ENCODE results near the gene TANGO6.
"Not testable (repeated sequence)": the region's sequence is repeated elsewhere in the genome, so short reads cannot be mapped to it uniquely, and the experiment has no call there.

Gene TANGO6

GRCh38 chr16:68843482-68844210, at the start of gene TANGO6:
TANGO6 (plus strand) TSS chr16:68843531; CDS start chr16:68843618, 87 bp downstream.
- DNase-seq = peak; percentile 90

GRCh38 chr16:68798398-68798797, 44.9 kb upstream of the TANGO6 start:
- no peak for DNase-seq

DNA sequence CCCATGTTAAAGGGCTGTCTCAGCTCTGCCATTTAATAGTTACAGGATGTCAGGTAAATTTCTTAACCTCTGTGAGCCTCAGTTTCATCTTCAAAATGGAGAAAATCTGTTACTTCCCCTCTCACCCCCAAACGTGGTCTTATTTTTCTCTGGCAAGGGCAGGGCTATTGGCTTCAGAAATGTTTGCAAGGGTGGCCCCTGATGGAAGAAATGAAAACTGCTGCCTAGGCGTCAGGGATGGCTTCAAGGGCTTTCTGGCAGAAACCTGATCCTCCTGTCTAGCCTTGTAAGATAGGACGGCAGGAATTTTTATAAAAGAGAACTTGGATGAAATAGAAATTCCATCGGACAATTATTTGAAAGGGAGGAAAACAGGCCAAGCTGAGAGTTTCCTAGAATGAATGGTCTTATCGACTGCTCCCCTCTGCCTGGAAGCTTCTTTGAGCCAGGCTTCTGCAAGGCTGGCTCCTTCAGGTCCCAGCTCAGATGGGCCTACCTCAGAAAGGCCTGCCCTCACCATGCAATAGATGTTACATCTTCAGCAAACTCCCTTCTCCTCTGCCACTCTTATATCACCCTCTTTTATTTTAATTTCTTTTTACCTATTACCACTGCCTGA, 43.0 kb upstream of the TANGO6 start:
- peak; percentile 50 for DNase-seq

DNA sequence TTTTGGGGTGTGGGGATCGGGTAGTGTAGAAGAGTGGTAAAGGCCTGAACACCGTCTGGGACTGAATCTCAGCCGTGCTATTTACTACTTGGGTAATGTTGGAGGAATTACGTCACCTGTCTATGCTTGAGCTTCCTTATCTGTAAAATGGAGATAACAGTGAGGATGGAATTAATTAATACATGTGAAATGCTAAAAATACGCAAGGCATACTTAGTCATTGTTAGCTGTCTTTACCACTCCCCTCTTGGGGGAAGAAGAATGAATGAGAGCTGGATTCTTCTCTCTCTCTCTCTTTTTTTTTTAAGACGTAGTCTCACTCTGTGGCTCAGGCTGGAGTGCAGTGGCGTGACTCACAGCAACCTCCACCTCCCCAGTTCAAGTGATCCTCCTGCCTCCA, 41.1 kb upstream of the TANGO6 start:
- no peak for DNase-seq

DNA sequence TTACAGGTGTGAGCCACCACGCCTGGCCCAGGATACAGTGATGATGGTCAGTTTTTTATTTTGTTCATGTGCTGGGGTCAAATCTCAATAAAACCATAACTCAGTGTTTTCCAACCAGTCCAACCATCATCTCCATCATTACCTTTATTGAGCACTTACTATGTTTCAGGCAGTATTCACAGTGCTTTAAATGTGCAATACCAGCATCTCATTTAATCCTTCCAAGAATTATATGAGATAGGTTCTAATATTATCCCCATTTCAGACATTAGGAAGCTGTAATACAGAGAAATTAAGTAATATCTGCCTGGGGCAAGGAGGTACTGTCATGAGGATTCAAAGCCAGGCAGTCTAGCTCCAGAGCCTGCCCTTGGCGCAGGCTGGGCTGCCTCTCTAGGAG, 36.9 kb upstream of the TANGO6 start:
- no peak for DNase-seq

GRCh38 chr16:68806981-68807380, 36.4 kb upstream of the TANGO6 start:
- DNase-seq = no peak

DNA sequence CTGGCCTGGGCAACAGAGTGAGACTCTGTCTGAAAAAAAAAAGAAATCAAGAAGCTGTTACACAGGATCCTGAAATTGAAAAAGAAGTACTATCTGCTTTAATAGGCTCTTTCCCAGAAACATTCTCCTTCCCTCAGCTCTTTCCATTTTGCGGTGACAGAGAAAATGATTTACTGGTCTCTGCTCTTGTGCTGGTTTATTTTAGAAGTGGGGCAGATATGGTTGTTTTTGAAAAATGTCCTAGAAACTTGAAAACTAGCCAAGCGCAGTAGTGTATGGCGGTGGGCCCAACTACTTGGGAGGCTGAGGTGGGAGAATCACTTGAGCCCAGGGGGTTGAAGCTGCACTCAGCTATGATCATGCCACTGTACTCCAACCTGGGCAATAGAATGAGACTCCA, 28.8 kb upstream of the TANGO6 start:
- DNase-seq = no peak

- DNase-seq = no peak
Observed at GRCh38 chr16:68823401-68824135, 19.8 kb upstream of the TANGO6 start.

DNA sequence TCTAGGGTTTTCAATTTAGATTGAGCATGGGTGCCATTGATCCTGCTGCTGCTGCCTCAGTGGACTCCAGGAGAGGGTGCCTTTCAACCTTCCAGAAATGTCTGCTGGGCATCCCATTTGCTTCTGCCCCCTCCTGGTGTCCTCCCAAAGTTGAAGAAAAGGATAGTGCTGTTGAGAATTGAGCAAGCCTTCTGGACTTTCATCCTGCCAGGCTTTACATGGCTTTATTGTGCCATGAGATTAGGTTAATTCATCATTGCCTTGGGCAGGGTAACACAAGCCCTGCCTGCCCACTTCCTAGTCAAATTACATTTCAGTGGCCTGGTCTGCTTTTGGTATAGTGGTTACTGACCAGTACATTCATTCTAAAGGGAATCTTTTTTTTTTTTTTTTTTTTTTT, 17.9 kb upstream of the TANGO6 start:
- no peak for DNase-seq

DNA sequence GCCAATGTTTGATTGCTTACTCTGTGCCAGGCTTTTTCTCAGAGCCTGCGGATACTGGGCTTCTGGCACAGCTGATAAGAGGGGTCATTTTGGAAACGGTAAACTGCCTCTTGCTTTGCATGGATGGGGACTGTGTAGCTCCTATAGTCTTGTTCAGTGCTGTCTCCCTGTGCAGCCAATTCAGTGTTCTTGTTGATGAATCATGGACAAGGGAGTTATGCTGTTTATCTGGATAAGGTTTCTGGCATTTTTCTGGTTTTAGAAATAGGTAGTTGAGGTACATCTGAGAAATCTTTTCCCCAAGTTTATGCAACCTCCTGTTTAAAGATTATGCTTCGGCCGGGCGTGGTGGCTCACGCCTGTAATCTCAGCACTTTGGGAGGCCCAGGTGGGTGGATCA, 16.7 kb upstream of the TANGO6 start:
- no peak for DNase-seq

GRCh38 chr16:68833251-68833650, 10.1 kb upstream of the TANGO6 start:
- no peak for DNase-seq

DNA sequence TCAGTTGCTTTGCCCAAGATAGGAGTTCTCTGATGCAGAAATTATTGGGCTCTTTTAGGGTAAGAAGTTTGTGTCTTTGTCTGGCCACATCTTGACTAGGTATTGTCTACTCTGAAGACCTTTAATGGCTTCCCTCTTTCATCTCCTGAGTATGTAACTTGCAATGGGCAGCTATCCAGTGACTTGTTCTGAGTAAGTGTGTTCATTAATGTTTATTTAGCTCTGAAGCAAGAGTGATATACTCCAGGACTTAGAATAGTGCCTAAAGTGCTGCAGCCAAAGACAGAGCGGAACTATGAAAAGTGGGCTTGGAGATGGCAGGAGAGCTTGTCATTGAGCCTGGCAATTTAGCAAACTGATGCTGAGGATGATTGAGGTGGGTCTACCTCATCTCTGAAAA, 8.8 kb upstream of the TANGO6 start:
- DNase-seq = no peak

DNA sequence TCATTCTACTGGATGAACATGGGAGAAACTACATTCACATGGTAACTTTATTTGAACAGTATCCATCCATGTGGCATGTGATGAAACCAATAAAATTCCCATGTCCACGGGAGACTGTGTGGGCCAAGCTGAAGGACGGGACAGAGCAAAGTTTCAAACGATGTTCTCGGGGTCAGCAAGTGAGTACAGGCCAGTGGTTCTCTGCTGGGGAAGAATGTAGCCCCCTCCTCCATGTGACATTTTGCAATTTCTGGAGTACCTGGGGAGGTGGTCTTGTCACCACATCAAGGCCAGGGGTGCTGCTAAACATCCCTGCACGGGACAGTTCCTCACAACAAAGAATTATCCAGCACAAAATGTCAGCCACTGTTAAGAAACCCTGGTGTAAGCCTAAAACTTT, 7.4 kb upstream of the TANGO6 start:
- DNase-seq = no peak

DNA sequence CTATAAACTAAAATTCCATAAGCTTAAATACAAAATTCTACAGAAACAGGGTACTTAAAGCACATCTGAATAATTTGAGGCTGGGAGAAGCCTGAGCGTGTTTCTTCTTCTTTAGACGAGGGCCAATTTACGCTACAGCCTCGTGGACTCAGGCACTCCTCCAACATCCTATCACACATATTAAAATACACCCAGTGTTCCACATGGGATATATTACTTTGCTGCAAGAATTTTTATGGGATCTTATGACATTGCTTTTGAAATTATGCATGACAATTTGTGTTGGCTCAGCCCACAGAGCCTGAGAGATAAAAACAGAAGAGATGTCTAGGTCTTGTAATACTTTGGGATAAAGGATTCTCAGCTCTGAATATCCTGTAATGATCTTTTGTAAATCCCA, 3.5 kb upstream of the TANGO6 start:
- no peak for DNase-seq

GRCh38 chr16:68842964-68843481, 308 bp upstream of the TANGO6 start:
- not testable (repeated sequence) for DNase-seq

- DNase-seq = no peak
Observed at GRCh38 chr16:68844211-68844564, 857 bp downstream of the TANGO6 start.

DNA sequence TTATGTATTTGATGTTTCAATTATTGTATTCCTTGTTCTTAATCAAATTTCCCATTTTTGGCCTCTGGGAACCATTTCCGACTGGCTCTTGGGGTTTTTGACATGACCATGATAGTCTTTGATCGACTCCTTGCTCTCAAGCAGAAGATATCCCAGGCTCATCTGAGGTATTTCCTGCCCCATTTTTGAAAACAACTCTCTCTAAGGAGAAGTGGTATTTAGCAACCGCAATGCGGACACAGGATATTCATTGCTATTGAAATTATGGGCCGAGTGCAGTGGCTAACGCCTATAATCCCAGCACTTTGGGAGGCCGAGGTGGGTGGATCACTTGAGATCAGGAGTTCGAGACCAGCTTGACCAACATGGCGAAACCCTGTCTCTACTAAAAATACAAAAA, 5.5 kb downstream of the TANGO6 start:
- DNase-seq = no peak

- DNase-seq = no peak
Observed at GRCh38 chr16:68850481-68850880, 7.2 kb downstream of the TANGO6 start.

DNA sequence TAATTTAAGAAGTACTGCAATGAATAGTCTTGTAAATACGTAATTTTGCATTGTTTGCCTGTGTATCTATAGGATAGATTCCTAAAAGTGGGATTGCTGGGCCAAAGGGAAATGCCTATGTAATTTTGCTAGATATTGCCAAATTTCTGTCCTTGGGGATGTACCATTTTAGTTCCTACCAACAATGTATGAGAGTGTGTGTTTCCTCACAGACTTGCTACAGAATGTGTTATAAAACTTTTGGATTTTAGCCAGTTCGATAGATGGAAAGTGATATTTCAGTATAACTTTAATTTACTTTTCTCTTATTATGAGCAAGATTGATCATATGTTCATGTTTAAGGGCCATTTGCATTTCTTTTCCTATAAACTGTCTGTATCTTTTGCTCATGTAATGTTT, 8.3 kb downstream of the TANGO6 start:
- DNase-seq = no peak

- DNase-seq = no peak
Observed at GRCh38 chr16:68857479-68857878, 14.1 kb downstream of the TANGO6 start.

GRCh38 chr16:68859828-68860227, 16.5 kb downstream of the TANGO6 start:
- DNase-seq = no peak

- DNase-seq = no peak
Observed at GRCh38 chr16:68860978-68861892, 17.9 kb downstream of the TANGO6 start.

DNA sequence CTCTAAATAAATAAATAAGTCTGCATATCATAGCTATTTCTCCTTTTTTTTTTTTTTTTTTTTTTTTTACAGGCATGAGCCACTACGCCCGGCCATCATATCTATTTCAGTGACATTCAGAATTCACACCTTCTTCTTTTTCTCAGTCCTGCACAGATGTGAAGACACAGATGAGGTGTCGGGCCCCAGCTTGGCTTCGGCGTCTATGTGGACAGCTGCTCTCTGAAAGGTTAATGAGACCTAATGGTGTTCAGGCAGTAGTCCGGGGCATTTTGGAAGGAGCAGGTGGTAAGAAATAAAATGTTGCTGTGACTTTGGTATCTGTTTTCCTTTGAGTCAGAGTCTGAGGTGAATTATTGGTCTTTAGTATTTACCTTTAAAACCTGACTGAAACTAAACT, 23.6 kb downstream of the TANGO6 start:
- DNase-seq = no peak
